ENCODE results near the gene ELF2. TPM values are rescaled to one million over a fixed set of nuclear protein-coding genes. Genes with fewer than 3 reads are reported as not detected.

The ELF2 gene
- total and polyA plus RNA-seq, 11 donors, result 10.3 to 44.2 (median 34.0) TPM

- H3K36me3 ChIP-seq, result peaks cover 0 to 95% (median 81%) of the 10 kb centered on the region in 9 donors
These were observed 123.1 kb downstream of the ELF2 start for GRCh38 chr4:139053909-139054308.

GRCh38 chr4:139050446-139050845 is 126.6 kb downstream of the ELF2 start:
- Histone ChIP-seq H3K27ac (peak overlapping the region in 2 of 12 donors; percentile 13 to 29), H3K27me3 (no peaks in the 10 kb centered on the region), H3K4me3 (no peak overlapping the region), H3K4me1 (peaks cover 0 to 27% (median 13%) of the 10 kb centered on the region in 12 donors), H3K36me3 (peaks cover 0 to 96% (median 54%) of the 10 kb centered on the region in 9 donors), H3K9me3 (no peaks in the 10 kb centered on the region)
- DNase-seq, result no peak
- TF ChIP-seq POLR2A (IDR thresholded peaks at IDR 0.05), result no peak
- TF ChIP-seq CTCF (IDR thresholded peaks at IDR 0.05), result no peak
- no peak for ATAC-seq
- intact Hi-C loops (cut with DNase I), result no loop called here
- WGBS, 4 donors, result 89 to 94% (median 91%) methylated on average over 2 of the region's 2 CpGs

More at GRCh38 chr4:139053909-139054308, 123.1 kb downstream of the ELF2 start:
- Histone ChIP-seq H3K9me3 (no peaks in the 10 kb centered on the region), H3K4me1 (peaks cover 0 to 48% (median 16%) of the 10 kb centered on the region in 12 donors), H3K27me3 (no peaks in the 10 kb centered on the region), H3K4me3 (no peak overlapping the region), H3K27ac (peak overlapping the region in 3 of 12 donors; percentile 3 to 11 (median 8))
- TF ChIP-seq POLR2A (IDR thresholded peaks at IDR 0.05) (no peak), CTCF (IDR thresholded peaks at IDR 0.05) (no peak)
- whole genome bisulfite sequencing, 4 donors, result 42 to 75% (median 58%) methylated on average over 1 of the region's 1 CpG
- ATAC-seq (peak in 2 of 4 donors; percentile 43 to 46), DNase-seq (no peak)
- intact Hi-C loops (cut with DNase I), result no loop called here

- DNase-seq (no peak), ATAC-seq (no peak)
- no peaks in the 10 kb centered on the region for H3K27me3 ChIP-seq
- no peak overlapping the region for H3K27ac ChIP-seq
- peaks cover 0 to 7% (median 0%) of the 10 kb centered on the region in 12 donors for H3K4me1 ChIP-seq
- TF ChIP-seq POLR2A (IDR thresholded peaks at IDR 0.05), result no peak
- no peak for TF ChIP-seq CTCF (IDR thresholded peaks at IDR 0.05)
- peaks cover 0 to 97% (median 44%) of the 10 kb centered on the region in 9 donors for H3K36me3 ChIP-seq
- H3K9me3 ChIP-seq, result no peaks in the 10 kb centered on the region
- WGBS, 4 donors, result 65 to 78% (median 67%) methylated on average over 3 of the region's 3 CpGs
- H3K4me3 ChIP-seq, result no peak overlapping the region
- intact Hi-C loops (cut with DNase I), result no loop called here
These were observed 129.0 kb downstream of the ELF2 start for GRCh38 chr4:139048026-139048425.

- H3K27me3 ChIP-seq, result no peaks in the 10 kb centered on the region
- H3K4me1 ChIP-seq, result peaks cover 0 to 13% (median 3%) of the 10 kb centered on the region in 12 donors
- no peaks in the 10 kb centered on the region for H3K9me3 ChIP-seq
- no peak overlapping the region for H3K4me3 ChIP-seq
- intact Hi-C loops (cut with DNase I), result no loop called here
- ATAC-seq, result no peak
- 86 to 95% (median 89%) methylated on average over 2 of the region's 2 CpGs for WGBS, 4 donors
- no peak for DNase-seq
- peaks cover 0 to 80% (median 19%) of the 10 kb centered on the region in 9 donors for H3K36me3 ChIP-seq
- TF ChIP-seq POLR2A (IDR thresholded peaks at IDR 0.05) (no peak), CTCF (IDR thresholded peaks at IDR 0.05) (no peak)
- no peak overlapping the region for H3K27ac ChIP-seq
These were observed 132.7 kb downstream of the ELF2 start for GRCh38 chr4:139044291-139044690.

Data from heart left ventricle (tissue), 16 donors.